ENCODE data around the gene NOX3. TPM values are rescaled to one million over a fixed set of nuclear protein-coding genes. Genes with fewer than 3 reads are reported as not detected.

The NOX3 gene
- total RNA-seq, 1 experiment from 2014 or later, result not detected

GRCh38 chr6:155442562-155442961 lies 13.1 kb downstream of the NOX3 start:
- in situ Hi-C loops (cut with HindIII; ENCODE audit: low pct_unique_long_range_greater_than_20kb, low sequenced_read_pairs), result no loop called here
- no peak for DNase-seq (ENCODE audit: low read depth)

GRCh38 chr6:155441112-155441465 lies 14.6 kb downstream of the NOX3 start:
- in situ Hi-C loops (cut with HindIII; ENCODE audit: low pct_unique_long_range_greater_than_20kb, low sequenced_read_pairs), result no loop called here

GRCh38 chr6:155440398-155441111 lies 15.1 kb downstream of the NOX3 start:
- no peak for DNase-seq (ENCODE audit: low read depth)
- in situ Hi-C loops (cut with HindIII; ENCODE audit: low pct_unique_long_range_greater_than_20kb, low sequenced_read_pairs), result no loop called here

More at GRCh38 chr6:155441112-155441465, 14.6 kb downstream of the NOX3 start:
- no peak for DNase-seq (ENCODE audit: low read depth)

GRCh38 chr6:155439376-155439775 lies 16.3 kb downstream of the NOX3 start:
- in situ Hi-C loops (cut with HindIII; ENCODE audit: low pct_unique_long_range_greater_than_20kb, low sequenced_read_pairs), result no loop called here
- DNase-seq (ENCODE audit: low read depth), result no peak

- DNase-seq (ENCODE audit: low read depth), result no peak
- in situ Hi-C loops (cut with HindIII; ENCODE audit: low pct_unique_long_range_greater_than_20kb, low sequenced_read_pairs), result no loop called here
Observed at GRCh38 chr6:155436981-155437749, 18.5 kb downstream of the NOX3 start.

- DNase-seq (ENCODE audit: low read depth), result no peak
- in situ Hi-C loops (cut with HindIII; ENCODE audit: low pct_unique_long_range_greater_than_20kb, low sequenced_read_pairs), result no loop called here
Observed at GRCh38 chr6:155434829-155435423, 20.7 kb downstream of the NOX3 start.

- in situ Hi-C loops (cut with HindIII; ENCODE audit: low pct_unique_long_range_greater_than_20kb, low sequenced_read_pairs), result no loop called here
- no peak for DNase-seq (ENCODE audit: low read depth)
Observed at GRCh38 chr6:155434096-155434495, 21.5 kb downstream of the NOX3 start.

- in situ Hi-C loops (cut with HindIII; ENCODE audit: low pct_unique_long_range_greater_than_20kb, low sequenced_read_pairs), result no loop called here
- DNase-seq (ENCODE audit: low read depth), result no peak
Observed at GRCh38 chr6:155432293-155432692, 23.3 kb downstream of the NOX3 start.

- in situ Hi-C loops (cut with HindIII; ENCODE audit: low pct_unique_long_range_greater_than_20kb, low sequenced_read_pairs), result no loop called here
- no peak for DNase-seq (ENCODE audit: low read depth)
Observed at GRCh38 chr6:155429321-155429893, 26.2 kb downstream of the NOX3 start.

GRCh38 chr6:155426408-155426945 lies 29.2 kb downstream of the NOX3 start:
- in situ Hi-C loops (cut with HindIII; ENCODE audit: low pct_unique_long_range_greater_than_20kb, low sequenced_read_pairs), result no loop called here
- no peak for DNase-seq (ENCODE audit: low read depth)

- in situ Hi-C loops (cut with HindIII; ENCODE audit: low pct_unique_long_range_greater_than_20kb, low sequenced_read_pairs), result no loop called here
- DNase-seq (ENCODE audit: low read depth), result no peak
Observed at GRCh38 chr6:155424181-155424580, 31.5 kb downstream of the NOX3 start.

GRCh38 chr6:155422635-155423034 lies 33.0 kb downstream of the NOX3 start:
- no peak for DNase-seq (ENCODE audit: low read depth)
- in situ Hi-C loops (cut with HindIII; ENCODE audit: low pct_unique_long_range_greater_than_20kb, low sequenced_read_pairs), result no loop called here

GRCh38 chr6:155420492-155420891 lies 35.1 kb downstream of the NOX3 start:
- DNase-seq (ENCODE audit: low read depth), result no peak
- in situ Hi-C loops (cut with HindIII; ENCODE audit: low pct_unique_long_range_greater_than_20kb, low sequenced_read_pairs), result no loop called here

GRCh38 chr6:155419161-155419560 lies 36.5 kb downstream of the NOX3 start:
- no peak for DNase-seq (ENCODE audit: low read depth)
- in situ Hi-C loops (cut with HindIII; ENCODE audit: low pct_unique_long_range_greater_than_20kb, low sequenced_read_pairs), result no loop called here

- in situ Hi-C loops (cut with HindIII; ENCODE audit: low pct_unique_long_range_greater_than_20kb, low sequenced_read_pairs), result no loop called here
- DNase-seq (ENCODE audit: low read depth), result no peak
Observed at GRCh38 chr6:155418017-155418761, 37.5 kb downstream of the NOX3 start.

- DNase-seq (ENCODE audit: low read depth), result no peak
- in situ Hi-C loops (cut with HindIII; ENCODE audit: low pct_unique_long_range_greater_than_20kb, low sequenced_read_pairs), result no loop called here
Observed at GRCh38 chr6:155417454-155417853, 38.2 kb downstream of the NOX3 start.

GRCh38 chr6:155415953-155416352 lies 39.7 kb downstream of the NOX3 start:
- in situ Hi-C loops (cut with HindIII; ENCODE audit: low pct_unique_long_range_greater_than_20kb, low sequenced_read_pairs), result no loop called here

GRCh38 chr6:155414049-155414448 lies 41.6 kb downstream of the NOX3 start:
- DNase-seq (ENCODE audit: low read depth), result no peak
- in situ Hi-C loops (cut with HindIII; ENCODE audit: low pct_unique_long_range_greater_than_20kb, low sequenced_read_pairs), result no loop called here

More at GRCh38 chr6:155415953-155416352, 39.7 kb downstream of the NOX3 start:
- DNase-seq (ENCODE audit: low read depth), result no peak

Data from Caki2 (cell line).